Loucy (cell line): Measurements from ENCODE around the gene PARD3B.

Experiments used
- CTCF ChIP-seq: fragments of 200-600 bp; sonication (generic); conservative IDR thresholded peaks from 2 replicates; pipeline ENCODE4 v1.5.1; 2014; ENCODE audit warnings: mild to moderate bottlenecking, antibody characterized with exemption, low read length
- EZH2phosphoT487 ChIP-seq: fragments of 200-600 bp; IDR thresholded peaks from 2 replicates; pipeline ENCODE4 v1.6.1; 2018; ENCODE audit warnings: antibody characterized with exemption, mild to moderate bottlenecking, moderate library complexity, borderline replicate concordance

- TF ChIP-seq CTCF (no peak), EZH2phosphoT487 (no peak)
These were observed 99.9 kb downstream of the PARD3B start for GRCh38 chr2:204645018-204645773.
